ENCODE results near the gene GPR62.
A peak's percentile ranks its signal among the peaks of the same experiment; 100 is the strongest.
"Not testable (repeated sequence)": the region's sequence is repeated elsewhere in the genome, so short reads cannot be mapped to it uniquely, and the experiment has no call there.

The GPR62 gene

DNA sequence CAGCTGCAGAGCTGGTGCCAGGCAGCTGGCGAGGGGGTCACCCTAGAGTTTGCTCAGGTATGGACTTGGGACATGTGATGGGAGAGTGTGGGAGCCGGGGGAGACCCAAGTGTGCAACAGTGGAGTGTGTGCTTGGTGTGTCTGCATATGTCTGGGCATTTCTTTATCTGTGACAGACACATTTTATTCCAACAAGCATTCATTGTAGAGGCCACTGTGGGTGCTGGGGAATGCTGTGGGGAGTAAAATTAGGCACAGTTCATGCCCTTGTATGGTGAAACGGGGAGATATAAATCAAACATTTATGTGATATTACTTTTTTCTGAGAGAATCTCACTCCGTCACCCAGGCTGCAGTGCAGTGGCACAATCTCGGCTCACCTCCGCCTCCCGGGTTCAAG lies 32.4 kb downstream of the GPR62 start:
- WGBS (ENCODE audit: insufficient coverage): 92% methylated on average over 6 of the region's 7 CpGs
- Histone ChIP-seq H3K27ac (ENCODE audit: insufficient read depth in 1 of 2, low read depth in 1 of 2, low read length in 2 of 2, poor library complexity in 1 of 2, severe bottlenecking in 2 of 2) (no peak overlapping the region), H3K27me3 (replicated peaks in 2 of 5; ENCODE audit: control insufficient read depth in 4 of 5, insufficient read depth in 5 of 5, low read length in 4 of 5) (no peaks in the 10 kb centered on the region), H3K36me3 (ENCODE audit: control insufficient read depth in 4 of 4, insufficient read depth in 4 of 4, low read length in 3 of 4) (peaks cover 2 to 14% (median 10%) of the 10 kb centered on the region in 4 experiments), H3K9me3 (ENCODE audit: control extremely low read depth in 1 of 5, control insufficient read depth in 4 of 5, insufficient read depth in 2 of 5, low read depth in 1 of 5, low read length in 4 of 5) (no peaks in the 10 kb centered on the region), H3K4me1 (ENCODE audit: control extremely low read depth in 1 of 4, control insufficient read depth in 4 of 4, insufficient read depth in 4 of 4, low read length in 3 of 4) (peaks cover 0 to 29% (median 11%) of the 10 kb centered on the region in 4 experiments), H3K4me3 (ENCODE audit: control insufficient read depth in 1 of 7, extremely low read depth in 1 of 7, insufficient read depth in 4 of 7, low read depth in 2 of 7, low read length in 6 of 7) (no peak overlapping the region)
- no peak for DNase-seq
- ChIA-PET CTCF (interaction anchor here (1.0 to 1.6 kb wide), 2 partner anchors 155 to 162 kb away, joined by 3 read pairs; no protein-coding TSS in a partner anchor), POLR2A (no interaction called here)

DNA sequence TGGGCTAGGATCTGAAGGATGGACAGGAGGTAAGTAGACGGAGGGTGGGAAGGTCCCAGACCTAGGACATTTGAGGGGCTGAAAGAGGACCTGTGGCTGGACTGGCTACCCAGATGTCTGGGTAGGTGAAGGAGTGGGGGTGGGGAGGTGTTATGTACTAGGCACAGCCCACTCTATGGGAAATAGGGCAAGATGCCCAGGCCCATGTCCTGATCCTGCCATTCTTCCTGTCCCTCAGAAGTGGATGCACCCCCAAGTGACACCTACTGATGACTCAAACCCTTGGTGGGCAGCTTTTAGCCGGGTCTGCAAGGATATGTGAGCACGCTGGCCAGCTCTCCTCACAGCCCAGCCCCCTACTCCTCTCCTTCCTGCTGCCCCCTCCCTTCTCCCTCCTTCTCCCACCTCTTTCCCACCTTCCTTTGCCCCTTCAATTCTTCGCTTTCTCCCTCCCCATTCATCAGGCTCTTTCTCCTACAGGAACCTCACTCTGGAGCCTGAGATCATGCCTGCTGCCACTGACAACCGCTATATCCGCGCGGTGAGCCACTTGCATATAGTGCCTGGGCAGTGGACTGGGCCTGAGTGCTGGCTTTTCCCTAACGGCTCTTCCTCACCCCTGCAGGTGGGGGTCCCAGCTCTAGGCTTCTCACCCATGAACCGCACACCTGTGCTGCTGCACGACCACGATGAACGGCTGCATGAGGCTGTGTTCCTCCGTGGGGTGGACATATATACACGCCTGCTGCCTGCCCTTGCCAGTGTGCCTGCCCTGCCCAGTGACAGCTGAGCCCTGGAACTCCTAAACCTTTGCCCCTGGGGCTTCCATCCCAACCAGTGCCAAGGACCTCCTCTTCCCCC lies 33.3 kb downstream of the GPR62 start:
- DNase-seq: no peak
- POLR2A ChIA-PET: no interaction called here
- no peaks in the 10 kb centered on the region for H3K9me3 ChIP-seq (ENCODE audit: control extremely low read depth in 1 of 5, control insufficient read depth in 4 of 5, insufficient read depth in 2 of 5, low read depth in 1 of 5, low read length in 4 of 5)
- 87% methylated on average over 13 of the region's 15 CpGs for WGBS (ENCODE audit: insufficient coverage)
- H3K4me3 ChIP-seq (ENCODE audit: control insufficient read depth in 1 of 7, extremely low read depth in 1 of 7, insufficient read depth in 4 of 7, low read depth in 2 of 7, low read length in 6 of 7): no peak overlapping the region
- CTCF ChIA-PET: interaction anchor here (1.6 kb wide), 1 partner anchor 161 kb away, joined by 3 read pairs; no protein-coding TSS in a partner anchor
- peak overlapping the region in 1 of 2 experiments; percentile 25 for H3K27ac ChIP-seq (ENCODE audit: insufficient read depth in 1 of 2, low read depth in 1 of 2, low read length in 2 of 2, poor library complexity in 1 of 2, severe bottlenecking in 2 of 2)
- H3K4me1 ChIP-seq (ENCODE audit: control extremely low read depth in 1 of 4, control insufficient read depth in 4 of 4, insufficient read depth in 4 of 4, low read length in 3 of 4): peaks cover 0 to 23% (median 6%) of the 10 kb centered on the region in 4 experiments
- H3K27me3 ChIP-seq (replicated peaks in 2 of 5; ENCODE audit: control insufficient read depth in 4 of 5, insufficient read depth in 5 of 5, low read length in 4 of 5): no peaks in the 10 kb centered on the region
- H3K36me3 ChIP-seq (ENCODE audit: control insufficient read depth in 4 of 4, insufficient read depth in 4 of 4, low read length in 3 of 4): peaks cover 4 to 20% (median 15%) of the 10 kb centered on the region in 4 experiments

DNA sequence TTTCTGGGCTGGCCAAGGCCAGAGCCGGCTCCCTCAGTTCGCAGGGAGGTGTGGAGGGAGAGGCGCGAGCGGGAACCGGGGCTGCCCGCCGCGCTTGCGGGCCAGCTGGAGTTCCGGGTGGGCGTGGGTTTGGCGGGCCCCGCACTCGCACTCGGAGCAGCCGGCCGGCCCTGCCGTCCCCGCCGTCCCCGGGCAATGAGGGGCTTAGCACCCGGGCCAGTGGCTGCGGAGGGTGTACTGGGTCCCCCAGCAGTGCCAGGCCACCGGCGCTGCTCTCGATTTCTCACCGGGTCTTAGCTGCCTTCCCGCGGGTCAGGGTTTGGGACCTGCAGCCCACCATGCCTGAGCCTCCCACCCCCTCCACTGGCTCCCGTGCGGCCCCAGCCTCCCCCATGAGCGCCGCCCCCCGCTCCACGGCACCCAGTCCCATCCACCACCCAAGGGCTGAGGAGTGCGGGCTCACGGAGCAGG lies 35.4 kb downstream of the GPR62 start:
- H3K36me3 ChIP-seq (ENCODE audit: control insufficient read depth in 4 of 4, insufficient read depth in 4 of 4, low read length in 3 of 4): peaks cover 8 to 38% (median 24%) of the 10 kb centered on the region in 4 experiments
- H3K9me3 ChIP-seq (ENCODE audit: control extremely low read depth in 1 of 5, control insufficient read depth in 4 of 5, insufficient read depth in 2 of 5, low read depth in 1 of 5, low read length in 4 of 5); H3K27me3 ChIP-seq (replicated peaks in 2 of 5; ENCODE audit: control insufficient read depth in 4 of 5, insufficient read depth in 5 of 5, low read length in 4 of 5); H3K4me3 ChIP-seq (ENCODE audit: control insufficient read depth in 1 of 7, extremely low read depth in 1 of 7, insufficient read depth in 4 of 7, low read depth in 2 of 7, low read length in 6 of 7); DNase-seq; POLR2A ChIA-PET; H3K27ac ChIP-seq (ENCODE audit: insufficient read depth in 1 of 2, low read depth in 1 of 2, low read length in 2 of 2, poor library complexity in 1 of 2, severe bottlenecking in 2 of 2): not testable (repeated sequence)
- CTCF ChIA-PET: interaction anchor here (0.9 to 6.7 kb wide), 3 partner anchors 8 to 36 kb away, joined by 3 to 52 read pairs (median 7); partner anchors contain the start of genes ACY1 and GPR62
- H3K4me1 ChIP-seq (ENCODE audit: control extremely low read depth in 1 of 4, control insufficient read depth in 4 of 4, insufficient read depth in 4 of 4, low read length in 3 of 4): peaks cover 6 to 30% (median 15%) of the 10 kb centered on the region in 4 experiments
- WGBS (ENCODE audit: insufficient coverage): over 99% methylated on average over 16 of the region's 38 CpGs

DNA sequence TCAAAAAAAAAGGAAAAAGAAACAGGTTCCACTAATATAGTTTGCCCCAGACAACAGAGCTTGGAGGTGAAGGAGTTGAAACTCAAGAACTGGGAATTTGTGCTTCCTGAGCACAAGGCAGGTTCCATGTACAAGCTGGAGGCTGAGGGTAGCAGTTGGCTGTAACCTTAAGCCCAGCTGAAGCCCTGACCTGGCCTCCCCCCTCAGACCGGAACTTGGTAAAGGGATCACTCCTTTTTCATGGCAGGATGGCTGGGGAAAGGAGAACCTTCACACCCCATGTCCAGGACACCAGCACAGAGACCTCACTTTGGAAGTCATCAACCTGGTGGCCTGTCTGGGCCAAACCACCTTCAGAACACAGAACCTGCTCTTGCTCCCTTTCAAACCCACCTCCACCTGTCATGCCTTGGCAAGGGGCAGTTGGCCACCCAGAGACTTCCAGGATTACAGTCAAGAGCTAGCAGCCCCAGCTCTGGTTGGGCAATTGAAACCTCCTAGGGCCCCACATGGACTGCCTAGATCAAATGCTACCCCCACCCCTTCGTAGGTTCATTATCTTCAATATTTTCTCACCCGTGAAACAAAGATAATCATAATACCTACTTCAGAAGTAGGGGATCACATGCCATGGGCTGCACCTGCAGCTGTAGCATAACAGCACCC lies 37.0 kb downstream of the GPR62 start:
- no peak for DNase-seq
- Histone ChIP-seq H3K4me3 (ENCODE audit: control insufficient read depth in 1 of 7, extremely low read depth in 1 of 7, insufficient read depth in 4 of 7, low read depth in 2 of 7, low read length in 6 of 7) (no peak overlapping the region), H3K27ac (ENCODE audit: insufficient read depth in 1 of 2, low read depth in 1 of 2, low read length in 2 of 2, poor library complexity in 1 of 2, severe bottlenecking in 2 of 2) (peak overlapping the region; percentile 27 to 98), H3K9me3 (ENCODE audit: control extremely low read depth in 1 of 5, control insufficient read depth in 4 of 5, insufficient read depth in 2 of 5, low read depth in 1 of 5, low read length in 4 of 5) (no peaks in the 10 kb centered on the region), H3K4me1 (ENCODE audit: control extremely low read depth in 1 of 4, control insufficient read depth in 4 of 4, insufficient read depth in 4 of 4, low read length in 3 of 4) (peaks cover 6 to 30% (median 15%) of the 10 kb centered on the region in 4 experiments), H3K36me3 (ENCODE audit: control insufficient read depth in 4 of 4, insufficient read depth in 4 of 4, low read length in 3 of 4) (peaks cover 8 to 38% (median 23%) of the 10 kb centered on the region in 4 experiments), H3K27me3 (replicated peaks in 2 of 5; ENCODE audit: control insufficient read depth in 4 of 5, insufficient read depth in 5 of 5, low read length in 4 of 5) (no peaks in the 10 kb centered on the region)
- CTCF ChIA-PET: interaction anchor here (0.7 to 6.7 kb wide), 5 partner anchors 9 to 128 kb away, joined by 3 to 52 read pairs (median 7); partner anchors contain the start of genes ABHD14A, ABHD14B and ACY1
- POLR2A ChIA-PET: interaction anchor here (1.2 kb wide), 1 partner anchor 9 kb away, joined by 5 read pairs; no protein-coding TSS in a partner anchor
- no CpG with 5 or more reads among the region's 3 CpGs for WGBS (ENCODE audit: insufficient coverage)

DNA sequence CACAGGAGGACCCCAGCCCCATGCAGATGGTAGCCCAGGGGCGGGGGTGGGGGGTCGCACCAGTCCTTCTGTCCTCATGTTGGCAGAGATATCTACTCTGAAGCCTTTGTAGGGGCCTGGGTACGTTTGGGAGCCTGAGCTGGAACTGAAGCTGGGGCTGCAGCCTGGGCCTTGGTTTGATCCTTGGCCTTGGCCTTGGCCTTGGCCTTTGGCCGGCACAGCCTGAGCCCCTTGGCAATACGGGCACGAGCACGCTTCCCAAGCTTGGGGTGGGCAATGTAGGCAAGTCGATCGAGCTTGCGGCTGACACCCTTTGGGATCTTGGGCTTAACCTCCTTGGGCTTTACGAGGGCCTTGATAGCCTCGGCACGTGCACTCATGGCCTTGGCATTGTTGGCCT lies 38.5 kb downstream of the GPR62 start:
- H3K9me3 ChIP-seq (ENCODE audit: control extremely low read depth in 1 of 5, control insufficient read depth in 4 of 5, insufficient read depth in 2 of 5, low read depth in 1 of 5, low read length in 4 of 5); DNase-seq; H3K4me3 ChIP-seq (ENCODE audit: control insufficient read depth in 1 of 7, extremely low read depth in 1 of 7, insufficient read depth in 4 of 7, low read depth in 2 of 7, low read length in 6 of 7); H3K27me3 ChIP-seq (replicated peaks in 2 of 5; ENCODE audit: control insufficient read depth in 4 of 5, insufficient read depth in 5 of 5, low read length in 4 of 5); POLR2A ChIA-PET: not testable (repeated sequence)
- CTCF ChIA-PET: interaction anchor here (0.8 to 6.7 kb wide), 3 partner anchors 11 to 60 kb away, joined by 4 to 52 read pairs (median 4); partner anchors contain the start of gene ACY1
- H3K27ac ChIP-seq (ENCODE audit: insufficient read depth in 1 of 2, low read depth in 1 of 2, low read length in 2 of 2, poor library complexity in 1 of 2, severe bottlenecking in 2 of 2): peak overlapping the region; percentile 95 to 98
- peaks cover 6 to 32% (median 15%) of the 10 kb centered on the region in 4 experiments for H3K4me1 ChIP-seq (ENCODE audit: control extremely low read depth in 1 of 4, control insufficient read depth in 4 of 4, insufficient read depth in 4 of 4, low read length in 3 of 4)
- H3K36me3 ChIP-seq (ENCODE audit: control insufficient read depth in 4 of 4, insufficient read depth in 4 of 4, low read length in 3 of 4): peaks cover 8 to 38% (median 22%) of the 10 kb centered on the region in 4 experiments
- 93% methylated on average over 2 of the region's 13 CpGs for WGBS (ENCODE audit: insufficient coverage)

DNA sequence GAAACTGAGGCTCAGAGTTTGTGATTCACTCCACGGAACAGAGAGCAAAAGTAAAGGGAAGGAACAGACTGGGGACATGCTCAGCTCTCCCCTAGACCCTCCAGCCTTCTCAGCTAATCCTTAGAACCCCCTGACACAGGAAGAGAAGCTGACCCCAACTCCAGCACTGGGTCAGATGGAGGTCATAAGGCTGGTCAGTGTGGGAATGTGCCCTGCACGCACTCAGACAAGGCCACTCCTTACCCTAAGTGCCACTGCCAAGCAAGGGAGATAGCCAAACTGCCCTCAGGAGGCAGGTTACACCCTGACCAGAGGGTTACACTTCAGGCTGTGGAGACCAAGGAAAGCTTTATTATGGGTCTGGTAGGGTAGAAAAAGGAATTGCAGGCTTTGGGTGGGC lies 39.3 kb downstream of the GPR62 start:
- H3K36me3 ChIP-seq (ENCODE audit: control insufficient read depth in 4 of 4, insufficient read depth in 4 of 4, low read length in 3 of 4): peaks cover 8 to 38% (median 22%) of the 10 kb centered on the region in 4 experiments
- peaks cover 6 to 32% (median 15%) of the 10 kb centered on the region in 4 experiments for H3K4me1 ChIP-seq (ENCODE audit: control extremely low read depth in 1 of 4, control insufficient read depth in 4 of 4, insufficient read depth in 4 of 4, low read length in 3 of 4)
- no peaks in the 10 kb centered on the region for H3K27me3 ChIP-seq (replicated peaks in 2 of 5; ENCODE audit: control insufficient read depth in 4 of 5, insufficient read depth in 5 of 5, low read length in 4 of 5)
- H3K4me3 ChIP-seq (ENCODE audit: control insufficient read depth in 1 of 7, extremely low read depth in 1 of 7, insufficient read depth in 4 of 7, low read depth in 2 of 7, low read length in 6 of 7): peak overlapping the region in 6 of 7 experiments; percentile 81 to 100 (median 96)
- H3K9me3 ChIP-seq (ENCODE audit: control extremely low read depth in 1 of 5, control insufficient read depth in 4 of 5, insufficient read depth in 2 of 5, low read depth in 1 of 5, low read length in 4 of 5): no peaks in the 10 kb centered on the region
- peak overlapping the region; percentile 95 to 98 for H3K27ac ChIP-seq (ENCODE audit: insufficient read depth in 1 of 2, low read depth in 1 of 2, low read length in 2 of 2, poor library complexity in 1 of 2, severe bottlenecking in 2 of 2)
- CTCF ChIA-PET: interaction anchor here (0.6 to 6.7 kb wide), 6 partner anchors 12 to 1103 kb away, joined by 3 to 52 read pairs (median 4); partner anchors contain the start of genes ABHD14A and ACY1
- DNase-seq: no peak
- 86% methylated on average over 2 of the region's 2 CpGs for WGBS (ENCODE audit: insufficient coverage)
- POLR2A ChIA-PET: no interaction called here

Measured in common myeloid progenitor, CD34-positive (primary cell).